ENCODE results near the gene IMMP2L.

Gene IMMP2L

GRCh38 chr7:111492234-111492633 is 70.1 kb downstream of the IMMP2L start:
- no peaks in the 10 kb centered on the region for H3K4me1 Mint-ChIP-seq
- no peak overlapping the region for H3K4me3 Mint-ChIP-seq
- no peaks in the 10 kb centered on the region for H3K27me3 Mint-ChIP-seq (ENCODE audit: low read depth)
- TF ChIP-seq CTCF (IDR thresholded peaks at IDR 0.05; ENCODE audit: unreplicated experiment in 3 of 3): no peak
- peaks cover 3% of the 10 kb centered on the region for H3K9me3 Mint-ChIP-seq
- H3K36me3 Mint-ChIP-seq (ENCODE audit: low read depth): peaks cover 4% of the 10 kb centered on the region
- H3K27ac Mint-ChIP-seq: no peak overlapping the region

- no peak overlapping the region for H3K4me3 Mint-ChIP-seq
- H3K36me3 Mint-ChIP-seq (ENCODE audit: low read depth): peaks cover 4% of the 10 kb centered on the region
- peaks cover 10% of the 10 kb centered on the region for H3K4me1 Mint-ChIP-seq
- peaks cover 5% of the 10 kb centered on the region for H3K27me3 Mint-ChIP-seq (ENCODE audit: low read depth)
- peaks cover 3% of the 10 kb centered on the region for H3K9me3 Mint-ChIP-seq
- H3K27ac Mint-ChIP-seq: peak overlapping the region in 2 of 3 experiments; percentile 75 to 87
- TF ChIP-seq CTCF (IDR thresholded peaks at IDR 0.05; ENCODE audit: unreplicated experiment in 3 of 3): peak; percentile 78 to 88 (median 82)
Observed at GRCh38 chr7:111486472-111487142, 75.7 kb downstream of the IMMP2L start.

GRCh38 chr7:111485701-111486380 is 76.5 kb downstream of the IMMP2L start:
- Mint-ChIP-seq H3K27me3 (ENCODE audit: low read depth) (peaks cover 5% of the 10 kb centered on the region), H3K4me3 (no peak overlapping the region), H3K9me3 (peaks cover 3% of the 10 kb centered on the region), H3K36me3 (ENCODE audit: low read depth) (peaks cover 4% of the 10 kb centered on the region), H3K27ac (peak overlapping the region; percentile 41 to 87 (median 75)), H3K4me1 (peaks cover 10% of the 10 kb centered on the region)
- no peak for TF ChIP-seq CTCF (IDR thresholded peaks at IDR 0.05; ENCODE audit: unreplicated experiment in 3 of 3)

DNA sequence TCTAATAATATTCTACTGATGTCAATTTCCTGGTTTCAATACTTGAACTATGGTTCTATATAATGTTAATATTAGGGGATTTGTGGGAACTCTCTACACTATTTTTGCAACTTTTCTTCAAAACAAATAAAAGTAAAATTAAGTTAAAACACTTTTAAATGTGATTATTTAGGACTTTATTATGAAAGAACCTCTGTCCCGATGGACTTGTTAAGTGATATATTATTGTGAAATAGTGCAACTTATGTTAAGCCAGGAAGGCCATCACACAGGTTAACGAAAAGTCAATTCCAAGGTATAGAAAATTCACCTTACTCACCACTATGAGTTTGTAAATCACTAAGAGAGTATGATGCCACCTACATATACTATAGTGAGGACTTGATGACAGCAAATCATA is 79.2 kb downstream of the IMMP2L start:
- no peak overlapping the region for H3K4me3 Mint-ChIP-seq
- peaks cover 5% of the 10 kb centered on the region for H3K27me3 Mint-ChIP-seq (ENCODE audit: low read depth)
- peaks cover 4% of the 10 kb centered on the region for H3K36me3 Mint-ChIP-seq (ENCODE audit: low read depth)
- no peak overlapping the region for H3K27ac Mint-ChIP-seq
- peaks cover 10% of the 10 kb centered on the region for H3K4me1 Mint-ChIP-seq
- H3K9me3 Mint-ChIP-seq: peaks cover 3% of the 10 kb centered on the region
- no peak for TF ChIP-seq CTCF (IDR thresholded peaks at IDR 0.05; ENCODE audit: unreplicated experiment in 3 of 3)

DNA sequence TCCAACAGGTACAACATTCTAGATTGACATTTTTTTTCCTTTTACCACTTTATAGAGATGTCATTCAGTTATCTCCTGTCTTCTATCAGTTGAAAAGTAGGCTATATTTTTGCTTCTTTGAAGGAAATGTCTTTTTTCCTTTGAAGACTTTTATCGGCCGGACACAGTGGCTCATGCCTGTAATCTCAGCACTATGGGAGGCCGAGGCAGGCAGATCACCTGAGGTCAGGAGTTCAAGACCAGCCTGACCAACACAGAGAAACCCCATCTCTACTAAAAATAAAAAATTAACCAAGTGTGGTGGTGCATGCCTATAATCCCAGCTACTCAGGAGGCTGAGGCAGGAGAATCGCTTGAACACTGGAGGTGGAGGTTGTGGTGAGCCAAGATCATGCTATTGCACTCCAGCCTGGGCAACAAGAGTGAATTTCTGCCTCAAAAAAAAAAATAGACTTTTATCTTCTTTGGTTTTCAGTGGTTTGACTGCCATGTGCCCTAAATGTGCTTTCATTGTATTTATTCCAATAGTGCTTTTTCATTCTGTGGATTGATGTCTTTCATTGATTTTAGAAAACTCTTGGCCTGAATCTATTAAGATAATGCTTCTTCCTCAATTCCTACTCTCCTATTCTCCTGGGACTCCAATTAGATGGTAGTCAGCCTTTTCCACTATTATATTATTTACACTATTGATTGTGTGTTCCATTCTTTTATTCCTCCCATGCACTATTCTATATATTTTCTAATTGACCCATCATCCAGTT is 84.6 kb downstream of the IMMP2L start:
- Mint-ChIP-seq H3K4me1 (no peaks in the 10 kb centered on the region), H3K27me3 (ENCODE audit: low read depth) (peaks cover 5% of the 10 kb centered on the region), H3K9me3 (peaks cover 9% of the 10 kb centered on the region), H3K27ac (no peak overlapping the region), H3K4me3 (no peak overlapping the region), H3K36me3 (ENCODE audit: low read depth) (peaks cover 4% of the 10 kb centered on the region)
- TF ChIP-seq CTCF (IDR thresholded peaks at IDR 0.05; ENCODE audit: unreplicated experiment in 3 of 3): no peak
